ENCODE measurements around the gene ECPAS. TPM values are rescaled to one million over a fixed set of nuclear protein-coding genes. Genes with fewer than 3 reads are reported as not detected.

ECPAS gene
- total and polyA plus RNA-seq, 12 donors: 17.3 to 99.1 (median 84.1) TPM

GRCh38 chr9:111474385-111474784 lies 9.8 kb downstream of the ECPAS start:
- Histone ChIP-seq H3K27me3 (no peaks in the 10 kb centered on the region), H3K4me1 (replicated peaks in 1 of 2) (peaks cover 22 to 44% of the 10 kb centered on the region in 2 donors), H3K9me3 (replicated peaks in 1 of 3) (no peaks in the 10 kb centered on the region), H3K36me3 (replicated peaks in 1 of 2) (no peaks in the 10 kb centered on the region), H3K27ac (no peak overlapping the region), H3K4me3 (no peak overlapping the region)
- TF ChIP-seq POLR2A (IDR thresholded peaks at IDR 0.05): no peak
- TF ChIP-seq, protein P1, sequence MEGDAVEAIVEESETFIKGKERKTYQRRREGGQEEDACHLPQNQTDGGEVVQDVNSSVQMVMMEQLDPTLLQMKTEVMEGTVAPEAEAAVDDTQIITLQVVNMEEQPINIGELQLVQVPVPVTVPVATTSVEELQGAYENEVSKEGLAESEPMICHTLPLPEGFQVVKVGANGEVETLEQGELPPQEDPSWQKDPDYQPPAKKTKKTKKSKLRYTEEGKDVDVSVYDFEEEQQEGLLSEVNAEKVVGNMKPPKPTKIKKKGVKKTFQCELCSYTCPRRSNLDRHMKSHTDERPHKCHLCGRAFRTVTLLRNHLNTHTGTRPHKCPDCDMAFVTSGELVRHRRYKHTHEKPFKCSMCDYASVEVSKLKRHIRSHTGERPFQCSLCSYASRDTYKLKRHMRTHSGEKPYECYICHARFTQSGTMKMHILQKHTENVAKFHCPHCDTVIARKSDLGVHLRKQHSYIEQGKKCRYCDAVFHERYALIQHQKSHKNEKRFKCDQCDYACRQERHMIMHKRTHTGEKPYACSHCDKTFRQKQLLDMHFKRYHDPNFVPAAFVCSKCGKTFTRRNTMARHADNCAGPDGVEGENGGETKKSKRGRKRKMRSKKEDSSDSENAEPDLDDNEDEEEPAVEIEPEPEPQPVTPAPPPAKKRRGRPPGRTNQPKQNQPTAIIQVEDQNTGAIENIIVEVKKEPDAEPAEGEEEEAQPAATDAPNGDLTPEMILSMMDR (IDR thresholded peaks at IDR 0.05): no peak
- DNase-seq: no peak
- WGBS, 4 donors: 89 to 98% (median 93%) methylated on average over 3 of the region's 3 CpGs
- intact Hi-C loops (cut with DNase I): no loop called here

DNA sequence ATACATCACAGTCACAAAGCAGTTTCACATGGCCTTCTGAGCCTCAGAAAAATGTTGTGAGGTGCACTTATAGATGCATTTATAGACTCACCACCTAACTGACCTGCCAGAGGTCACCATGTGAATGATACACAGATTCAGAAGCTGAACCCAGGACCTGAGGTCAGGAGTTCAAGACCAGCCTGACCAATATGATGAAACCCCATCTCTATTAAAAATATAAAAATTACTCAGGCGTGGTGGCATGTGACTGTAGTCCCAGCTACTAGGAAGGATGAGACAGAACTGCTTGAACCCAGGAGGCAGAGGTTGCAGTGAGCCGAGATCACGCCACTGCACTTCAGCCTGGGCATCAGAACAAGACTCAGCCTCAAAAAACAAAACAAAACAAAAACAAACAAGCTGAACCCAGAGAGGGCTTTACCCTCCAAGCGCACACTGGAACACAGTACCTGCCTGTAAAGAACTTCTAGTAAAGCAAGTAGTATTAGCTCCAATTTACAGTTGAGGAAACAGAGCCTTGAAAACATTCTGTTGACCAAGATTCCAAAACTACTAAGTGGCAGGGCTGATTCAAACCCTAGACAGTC lies 16.3 kb downstream of the ECPAS start:
- no peak overlapping the region for H3K4me3 ChIP-seq
- H3K9me3 ChIP-seq (replicated peaks in 1 of 3): no peaks in the 10 kb centered on the region
- H3K36me3 ChIP-seq (replicated peaks in 1 of 2): no peaks in the 10 kb centered on the region
- no peaks in the 10 kb centered on the region for H3K27me3 ChIP-seq
- whole genome bisulfite sequencing, 4 donors: 81 to 92% (median 86%) methylated on average over 4 of the region's 4 CpGs
- H3K27ac ChIP-seq: peak overlapping the region in 3 of 5 donors; percentile 1 to 30 (median 11)
- H3K4me1 ChIP-seq (replicated peaks in 1 of 2): peaks cover 15 to 45% of the 10 kb centered on the region in 2 donors
- intact Hi-C loops (cut with DNase I): no loop called here
- DNase-seq: no peak
- no peak for TF ChIP-seq POLR2A (IDR thresholded peaks at IDR 0.05)
- TF ChIP-seq, protein P1 (IDR thresholded peaks at IDR 0.05): no peak

GRCh38 chr9:111463048-111463447 lies 21.1 kb downstream of the ECPAS start:
- H3K4me3 ChIP-seq: no peak overlapping the region
- H3K9me3 ChIP-seq (replicated peaks in 1 of 3): no peaks in the 10 kb centered on the region
- no peak for TF ChIP-seq POLR2A (IDR thresholded peaks at IDR 0.05)
- TF ChIP-seq, protein P1 (IDR thresholded peaks at IDR 0.05): no peak
- no peak for DNase-seq
- H3K36me3 ChIP-seq (replicated peaks in 1 of 2): no peaks in the 10 kb centered on the region
- WGBS, 4 donors: 80 to 92% (median 91%) methylated on average over 2 of the region's 2 CpGs
- intact Hi-C loops (cut with DNase I): no loop called here
- H3K27ac ChIP-seq: no peak overlapping the region
- H3K4me1 ChIP-seq (replicated peaks in 1 of 2): peaks cover 5 to 31% of the 10 kb centered on the region in 2 donors
- H3K27me3 ChIP-seq: no peaks in the 10 kb centered on the region

- no peaks in the 10 kb centered on the region for H3K9me3 ChIP-seq (replicated peaks in 1 of 3)
- DNase-seq: no peak
- no peaks in the 10 kb centered on the region for H3K27me3 ChIP-seq
- 65 to 88% (median 75%) methylated on average over 7 of the region's 7 CpGs for WGBS, 4 donors
- peak overlapping the region in 1 of 5 donors; percentile 67 for H3K27ac ChIP-seq
- no peak for TF ChIP-seq POLR2A (IDR thresholded peaks at IDR 0.05)
- TF ChIP-seq, protein P1 (IDR thresholded peaks at IDR 0.05): no peak
- no peaks in the 10 kb centered on the region for H3K36me3 ChIP-seq (replicated peaks in 1 of 2)
- intact Hi-C loops (cut with DNase I): no loop called here
- H3K4me1 ChIP-seq (replicated peaks in 1 of 2): peaks cover 13 to 34% of the 10 kb centered on the region in 2 donors
- no peak overlapping the region for H3K4me3 ChIP-seq
Measured at GRCh38 chr9:111458139-111459009, 25.8 kb downstream of the ECPAS start.
